Activated CD4-positive, alpha-beta T cell treated with anti-CD3 and anti-CD28 coated beads, Interleukin-2, amount 50 U/mL, for 24 hours (primary cell): Measurements from ENCODE around the gene SLITRK1.

Experiments used
- DNase-seq, 2 donors: peaks; one replicate each; pipeline ENCODE4 v3.0.0-alpha.2; 2020; ENCODE audit warnings: low read depth in 1 of 2, low spot score in 1 of 2

SLITRK1 gene

GRCh38 chr13:83881917-83882605, at the start of gene SLITRK1:
Gene SLITRK1, minus strand, starts transcription at chr13:83882474. Its CDS starts 967 bp downstream, at chr13:83881507.
- DNase-seq = no peak

- no peak for DNase-seq
Observed at GRCh38 chr13:83929157-83929556, 46.9 kb upstream of the SLITRK1 start.

- no peak for DNase-seq
Observed at GRCh38 chr13:83919775-83920174, 37.5 kb upstream of the SLITRK1 start.

GRCh38 chr13:83914368-83914767, 32.1 kb upstream of the SLITRK1 start:
- no peak for DNase-seq

- no peak for DNase-seq
Observed at GRCh38 chr13:83907196-83907989, 25.1 kb upstream of the SLITRK1 start.

- DNase-seq = no peak
Observed at GRCh38 chr13:83906240-83906820, 24.1 kb upstream of the SLITRK1 start.

GRCh38 chr13:83905641-83906040, 23.4 kb upstream of the SLITRK1 start:
- no peak for DNase-seq

GRCh38 chr13:83895994-83896580, 13.8 kb upstream of the SLITRK1 start:
- no peak for DNase-seq

GRCh38 chr13:83890358-83890757, 8.1 kb upstream of the SLITRK1 start:
- no peak for DNase-seq

GRCh38 chr13:83884141-83884540, 1.9 kb upstream of the SLITRK1 start:
- DNase-seq = no peak

- DNase-seq = no peak
Observed at GRCh38 chr13:83883061-83883523, 818 bp upstream of the SLITRK1 start.

- no peak for DNase-seq
Observed at GRCh38 chr13:83882606-83882959, 309 bp upstream of the SLITRK1 start.

- no peak for DNase-seq
Observed at GRCh38 chr13:83881140-83881684, 1.1 kb downstream of the SLITRK1 start.

GRCh38 chr13:83880275-83881139, 1.8 kb downstream of the SLITRK1 start:
- DNase-seq = no peak

GRCh38 chr13:83879431-83880171, 2.7 kb downstream of the SLITRK1 start:
- no peak for DNase-seq

GRCh38 chr13:83878691-83879430, 3.4 kb downstream of the SLITRK1 start:
- no peak for DNase-seq

GRCh38 chr13:83877651-83878355, 4.5 kb downstream of the SLITRK1 start:
- no peak for DNase-seq

GRCh38 chr13:83876546-83876945, 5.7 kb downstream of the SLITRK1 start:
- DNase-seq = no peak
